ENCODE data around the gene GLTP. TPM values are rescaled to one million over a fixed set of nuclear protein-coding genes. Genes with fewer than 3 reads are reported as not detected.

GLTP gene
- total and polyA plus RNA-seq, 2 of the 13 experiments (the other 11 are each of a cell fraction or from before 2014, with no cell fraction given): 10.7 to 12.9 TPM

DNA sequence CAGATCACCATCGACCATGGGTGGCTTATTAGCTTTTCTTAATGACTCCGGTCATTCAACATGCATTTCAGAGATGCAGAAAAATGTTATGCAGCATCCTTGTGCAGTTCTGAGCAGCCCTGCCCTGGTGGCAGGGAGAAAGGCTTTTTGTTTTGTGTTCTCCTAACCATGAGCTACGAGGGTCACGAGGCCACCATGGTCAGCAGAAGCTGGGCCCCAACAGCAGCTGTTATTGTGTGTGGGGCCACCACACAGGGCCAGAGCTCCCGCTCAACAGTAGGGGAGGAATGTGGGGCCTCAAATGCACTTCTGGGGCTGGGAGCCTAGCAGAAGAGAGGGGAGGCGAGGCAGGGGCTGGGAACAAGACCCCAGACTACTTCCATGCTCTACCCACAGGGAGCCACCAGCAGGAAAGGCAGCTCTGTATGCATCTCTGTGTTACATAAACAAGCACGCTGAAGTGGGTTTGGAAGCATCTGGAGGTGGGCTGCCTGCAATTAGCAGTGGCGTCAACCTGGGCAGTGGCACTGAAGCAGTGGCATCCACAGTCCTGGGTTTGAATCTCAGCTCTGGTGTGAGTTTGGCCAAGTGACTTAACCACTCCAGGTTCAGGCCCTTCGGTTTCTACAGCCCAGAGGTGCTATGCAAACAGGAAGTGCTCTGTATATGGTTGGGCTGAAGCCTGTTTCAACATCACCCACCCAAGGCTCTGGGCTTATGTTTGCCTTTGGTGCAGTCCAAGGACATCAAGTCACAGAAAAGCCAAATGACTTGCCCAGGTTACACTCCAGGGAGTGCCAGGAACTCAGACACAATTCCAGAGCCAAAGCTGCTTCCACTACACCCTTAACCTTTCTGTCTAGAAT is 16.3 kb downstream of the GLTP start (continued):
- no peak for TF ChIP-seq ZNF670 (CRISPR knock-in tag; IDR thresholded peaks at IDR 0.05; ENCODE audit: borderline replicate concordance)
- TF ChIP-seq, protein P1, sequence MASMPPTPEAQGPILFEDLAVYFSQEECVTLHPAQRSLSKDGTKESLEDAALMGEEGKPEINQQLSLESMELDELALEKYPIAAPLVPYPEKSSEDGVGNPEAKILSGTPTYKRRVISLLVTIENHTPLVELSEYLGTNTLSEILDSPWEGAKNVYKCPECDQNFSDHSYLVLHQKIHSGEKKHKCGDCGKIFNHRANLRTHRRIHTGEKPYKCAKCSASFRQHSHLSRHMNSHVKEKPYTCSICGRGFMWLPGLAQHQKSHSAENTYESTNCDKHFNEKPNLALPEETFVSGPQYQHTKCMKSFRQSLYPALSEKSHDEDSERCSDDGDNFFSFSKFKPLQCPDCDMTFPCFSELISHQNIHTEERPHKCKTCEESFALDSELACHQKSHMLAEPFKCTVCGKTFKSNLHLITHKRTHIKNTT (CRISPR knock-in tag; IDR thresholded peaks at IDR 0.05): no peak
- TF ChIP-seq RARG (CRISPR knock-in tag; IDR thresholded peaks at IDR 0.05; ENCODE audit: low read depth): no peak
- 0 out of 2 replicates have a peak, but pooled peaks have one; percentile 31 for TF ChIP-seq ZSCAN25 (CRISPR knock-in tag; IDR thresholded peaks at IDR 0.05)
- TF ChIP-seq, protein P2, sequence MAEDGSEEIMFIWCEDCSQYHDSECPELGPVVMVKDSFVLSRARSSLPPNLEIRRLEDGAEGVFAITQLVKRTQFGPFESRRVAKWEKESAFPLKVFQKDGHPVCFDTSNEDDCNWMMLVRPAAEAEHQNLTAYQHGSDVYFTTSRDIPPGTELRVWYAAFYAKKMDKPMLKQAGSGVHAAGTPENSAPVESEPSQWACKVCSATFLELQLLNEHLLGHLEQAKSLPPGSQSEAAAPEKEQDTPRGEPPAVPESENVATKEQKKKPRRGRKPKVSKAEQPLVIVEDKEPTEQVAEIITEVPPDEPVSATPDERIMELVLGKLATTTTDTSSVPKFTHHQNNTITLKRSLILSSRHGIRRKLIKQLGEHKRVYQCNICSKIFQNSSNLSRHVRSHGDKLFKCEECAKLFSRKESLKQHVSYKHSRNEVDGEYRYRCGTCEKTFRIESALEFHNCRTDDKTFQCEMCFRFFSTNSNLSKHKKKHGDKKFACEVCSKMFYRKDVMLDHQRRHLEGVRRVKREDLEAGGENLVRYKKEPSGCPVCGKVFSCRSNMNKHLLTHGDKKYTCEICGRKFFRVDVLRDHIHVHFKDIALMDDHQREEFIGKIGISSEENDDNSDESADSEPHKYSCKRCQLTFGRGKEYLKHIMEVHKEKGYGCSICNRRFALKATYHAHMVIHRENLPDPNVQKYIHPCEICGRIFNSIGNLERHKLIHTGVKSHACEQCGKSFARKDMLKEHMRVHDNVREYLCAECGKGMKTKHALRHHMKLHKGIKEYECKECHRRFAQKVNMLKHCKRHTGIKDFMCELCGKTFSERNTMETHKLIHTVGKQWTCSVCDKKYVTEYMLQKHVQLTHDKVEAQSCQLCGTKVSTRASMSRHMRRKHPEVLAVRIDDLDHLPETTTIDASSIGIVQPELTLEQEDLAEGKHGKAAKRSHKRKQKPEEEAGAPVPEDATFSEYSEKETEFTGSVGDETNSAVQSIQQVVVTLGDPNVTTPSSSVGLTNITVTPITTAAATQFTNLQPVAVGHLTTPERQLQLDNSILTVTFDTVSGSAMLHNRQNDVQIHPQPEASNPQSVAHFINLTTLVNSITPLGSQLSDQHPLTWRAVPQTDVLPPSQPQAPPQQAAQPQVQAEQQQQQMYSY (CRISPR knock-in tag; IDR thresholded peaks at IDR 0.05): no peak
- no peak for TF ChIP-seq CENPX (CRISPR knock-in tag; IDR thresholded peaks at IDR 0.05)
- peak; percentile 25; the same call in 1 of the 2 replicates for TF ChIP-seq TCF7 (IDR thresholded peaks at IDR 0.05; ENCODE audit: low read depth)
- TF ChIP-seq, protein P3, sequence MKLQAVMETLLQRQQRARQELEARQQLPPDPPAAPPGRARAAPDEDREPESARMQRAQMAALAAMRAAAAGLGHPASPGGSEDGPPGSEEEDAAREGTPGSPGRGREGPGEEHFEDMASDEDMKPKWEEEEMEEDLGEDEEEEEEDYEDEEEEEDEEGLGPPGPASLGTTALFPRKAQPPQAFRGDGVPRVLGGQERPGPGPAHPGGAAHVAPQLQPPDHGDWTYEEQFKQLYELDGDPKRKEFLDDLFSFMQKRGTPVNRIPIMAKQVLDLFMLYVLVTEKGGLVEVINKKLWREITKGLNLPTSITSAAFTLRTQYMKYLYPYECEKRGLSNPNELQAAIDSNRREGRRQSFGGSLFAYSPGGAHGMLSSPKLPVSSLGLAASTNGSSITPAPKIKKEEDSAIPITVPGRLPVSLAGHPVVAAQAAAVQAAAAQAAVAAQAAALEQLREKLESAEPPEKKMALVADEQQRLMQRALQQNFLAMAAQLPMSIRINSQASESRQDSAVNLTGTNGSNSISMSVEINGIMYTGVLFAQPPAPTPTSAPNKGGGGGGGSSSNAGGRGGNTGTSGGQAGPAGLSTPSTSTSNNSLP (IDR thresholded peaks at IDR 0.05; ENCODE audit: low read depth, low read length): no peak
- TF ChIP-seq, protein P4, sequence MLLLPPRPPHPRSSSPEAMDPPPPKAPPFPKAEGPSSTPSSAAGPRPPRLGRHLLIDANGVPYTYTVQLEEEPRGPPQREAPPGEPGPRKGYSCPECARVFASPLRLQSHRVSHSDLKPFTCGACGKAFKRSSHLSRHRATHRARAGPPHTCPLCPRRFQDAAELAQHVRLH (CRISPR knock-in tag; IDR thresholded peaks at IDR 0.05; ENCODE audit: borderline replicate concordance, low read depth): peak; percentile 78; the same call in 1 of the 2 replicates
- peak; percentile 75 for TF ChIP-seq RXRA (CRISPR knock-in tag; IDR thresholded peaks at IDR 0.05)
- TF ChIP-seq, protein P5, sequence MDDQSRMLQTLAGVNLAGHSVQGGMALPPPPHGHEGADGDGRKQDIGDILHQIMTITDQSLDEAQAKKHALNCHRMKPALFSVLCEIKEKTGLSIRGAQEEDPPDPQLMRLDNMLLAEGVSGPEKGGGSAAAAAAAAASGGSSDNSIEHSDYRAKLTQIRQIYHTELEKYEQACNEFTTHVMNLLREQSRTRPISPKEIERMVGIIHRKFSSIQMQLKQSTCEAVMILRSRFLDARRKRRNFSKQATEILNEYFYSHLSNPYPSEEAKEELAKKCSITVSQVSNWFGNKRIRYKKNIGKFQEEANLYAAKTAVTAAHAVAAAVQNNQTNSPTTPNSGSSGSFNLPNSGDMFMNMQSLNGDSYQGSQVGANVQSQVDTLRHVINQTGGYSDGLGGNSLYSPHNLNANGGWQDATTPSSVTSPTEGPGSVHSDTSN (CRISPR knock-in tag; IDR thresholded peaks at IDR 0.05; ENCODE audit: borderline replicate concordance): no peak
- no peak for TF ChIP-seq SMARCC2 (IDR thresholded peaks at IDR 0.05)
- TF ChIP-seq ZMYM2 (CRISPR knock-in tag; IDR thresholded peaks at IDR 0.05): peak; percentile 74
- TF ChIP-seq FOXK1 (CRISPR knock-in tag; IDR thresholded peaks at IDR 0.05; ENCODE audit: borderline replicate concordance, low read depth): peak; percentile 58; the same call in 1 of the 2 replicates
- TF ChIP-seq NFYC (CRISPR knock-in tag; IDR thresholded peaks at IDR 0.05): 0 out of 2 replicates have a peak, but pooled peaks have one; percentile 24
- TF ChIP-seq SRF (IDR thresholded peaks at IDR 0.05; ENCODE audit: low read depth, low read length): peak; percentile 88
- 0 out of 2 replicates have a peak, but pooled peaks have one; percentile 58 for TF ChIP-seq ZNF709 (CRISPR knock-in tag; IDR thresholded peaks at IDR 0.05)
- TF ChIP-seq, protein P6, sequence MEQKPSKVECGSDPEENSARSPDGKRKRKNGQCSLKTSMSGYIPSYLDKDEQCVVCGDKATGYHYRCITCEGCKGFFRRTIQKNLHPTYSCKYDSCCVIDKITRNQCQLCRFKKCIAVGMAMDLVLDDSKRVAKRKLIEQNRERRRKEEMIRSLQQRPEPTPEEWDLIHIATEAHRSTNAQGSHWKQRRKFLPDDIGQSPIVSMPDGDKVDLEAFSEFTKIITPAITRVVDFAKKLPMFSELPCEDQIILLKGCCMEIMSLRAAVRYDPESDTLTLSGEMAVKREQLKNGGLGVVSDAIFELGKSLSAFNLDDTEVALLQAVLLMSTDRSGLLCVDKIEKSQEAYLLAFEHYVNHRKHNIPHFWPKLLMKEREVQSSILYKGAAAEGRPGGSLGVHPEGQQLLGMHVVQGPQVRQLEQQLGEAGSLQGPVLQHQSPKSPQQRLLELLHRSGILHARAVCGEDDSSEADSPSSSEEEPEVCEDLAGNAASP (CRISPR knock-in tag; IDR thresholded peaks at IDR 0.05; ENCODE audit: borderline replicate concordance): peak; percentile 81
- TF ChIP-seq CCDC6 (CRISPR knock-in tag; IDR thresholded peaks at IDR 0.05): 0 out of 2 replicates have a peak, but pooled peaks have one; percentile 64
